GM10847 (cell line): ENCODE results near the gene EXOC6.

Source experiments
- POLR2A ChIP-seq: IDR thresholded peaks from 2 replicates; pipeline ENCODE4 v1.6.1; 2011; ENCODE audit not compliant: insufficient read length; ENCODE audit errors: extremely low read depth

The EXOC6 gene

DNA sequence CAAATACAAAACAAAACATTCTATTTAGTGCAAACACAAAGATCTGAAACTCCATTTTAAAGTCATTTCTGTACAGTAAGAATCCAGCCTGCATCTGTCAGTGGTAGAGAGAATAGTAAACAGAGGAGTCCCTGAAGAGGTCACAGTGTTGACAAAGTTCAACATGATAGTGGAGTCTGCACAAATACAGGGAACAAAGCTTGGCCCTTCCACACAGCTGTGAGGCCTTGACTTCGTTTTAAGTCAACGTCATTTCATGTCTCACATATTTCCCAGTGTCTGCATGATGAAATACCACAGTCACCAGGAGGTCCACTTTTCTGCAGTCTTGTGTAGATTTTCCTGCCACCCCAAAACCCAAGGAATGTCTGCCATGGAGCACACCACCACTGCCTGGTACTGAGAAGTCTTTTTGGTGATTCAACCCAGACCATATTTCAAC is 258.3 kb downstream of the EXOC6 start:
- no peak for TF ChIP-seq POLR2A
